Tibial nerve (tissue), 4 donors: ENCODE measurements around the gene ETS2. TPM values are rescaled to one million over a fixed set of nuclear protein-coding genes. Genes with fewer than 3 reads are reported as not detected.

Experiments used
- DNase-seq, 2 donors: peaks; one replicate each; pipeline ENCODE4 v3.0.0-alpha.2; 2019; ENCODE audit warnings: low spot score in 2 of 2
- H3K27ac ChIP-seq, 4 donors: fragments of 200-600 bp; sonication (generic) in 3 of 4; one replicate each; pipeline ENCODE4 v1.5.1; 2017 to 2019; ENCODE audit warnings: mild to moderate bottlenecking in 1 of 4
- H3K27me3 ChIP-seq, 2 donors: fragments of 200-600 bp; sonication (generic) in 1 of 2; one replicate each; pipeline versions ENCODE4 v1.5.1 to v1.6.0; 2017 to 2019
- H3K36me3 ChIP-seq, 3 donors: fragments of 200-600 bp; sonication (generic); one replicate each; pipeline ENCODE4 v1.5.1; 2018 to 2019
- H3K4me1 ChIP-seq, 4 donors: fragments of 200-600 bp; sonication (generic) in 3 of 4; one replicate each; pipeline ENCODE4 v1.5.1; 2017 to 2019
- H3K4me3 ChIP-seq, 4 donors: fragments of 200-600 bp; sonication (generic) in 3 of 4; one replicate each; pipeline ENCODE4 v1.5.1; 2017 to 2019; ENCODE audit warnings: mild to moderate bottlenecking in 1 of 4, moderate library complexity in 1 of 4
- H3K9me3 ChIP-seq, 4 donors: fragments of 200-600 bp; sonication (generic) in 3 of 4; one replicate each; pipeline ENCODE4 v1.5.1; 2017 to 2019
- CTCF ChIP-seq, 5 experiments: fragments of 200-600 bp in 3 of 5; fragments of 450-650 bp in 2 of 5; sonication (generic) in 3 of 5; IDR thresholded peaks; one replicate each; pipeline ENCODE4 v1.5.1; 2016 to 2019; ENCODE audit warnings: antibody characterized with exemption in 5 of 5, mild to moderate bottlenecking in 3 of 5, moderate library complexity in 2 of 5
- EP300 ChIP-seq, 2 donors: sonication (generic); formaldehyde crosslinking; IDR thresholded peaks; one replicate each; pipeline ENCODE4 v1.6.1; 2017; ENCODE audit warnings: antibody characterized with exemption in 2 of 2, mild to moderate bottlenecking in 1 of 2
- POLR2A ChIP-seq, 2 donors: fragments of 450-650 bp; IDR thresholded peaks; one replicate each; pipeline ENCODE4 v1.6.1; 2017; ENCODE audit warnings: antibody characterized with exemption in 2 of 2, mild to moderate bottlenecking in 2 of 2, moderate library complexity in 2 of 2
- WGBS, 2 donors: methylation state at CpG; one replicate each; pipeline ENCODE4 v1.1.5; 2018; 5-methylcytosine and 5-hydroxymethylcytosine counted together
- total RNA-seq, 4 donors: library from RNA; depleted of rRNA; stranded (reverse); fragments of >200 nt; gene quantifications; one replicate each; pipeline ENCODE4 v1.1.0, GENCODE V29; 2016

ETS2 gene
- total RNA-seq, 4 donors from 2014 or later, result 85.6 to 103 (median 98.5) TPM

- H3K4me1 ChIP-seq, result peaks cover 0 to 46% (median 9%) of the 10 kb centered on the region in 4 donors
- no peak for DNase-seq
- TF ChIP-seq EP300 (IDR thresholded peaks at IDR 0.05) (peak in 1 of 2 donors; percentile 67), POLR2A (IDR thresholded peaks at IDR 0.05) (no peak), CTCF (IDR thresholded peaks at IDR 0.05) (no peak)
Observed at GRCh38 chr21:38809198-38809878, 3.6 kb downstream of the ETS2 start.

GRCh38 chr21:38810034-38810825 lies 4.5 kb downstream of the ETS2 start:
- Histone ChIP-seq H3K36me3 (peaks cover 0 to 39% (median 11%) of the 10 kb centered on the region in 3 donors), H3K4me3 (no peak overlapping the region), H3K27me3 (no peaks in the 10 kb centered on the region), H3K9me3 (no peaks in the 10 kb centered on the region), H3K27ac (peak overlapping the region; percentile 4 to 97 (median 94)), H3K4me1 (peaks cover 0 to 38% (median 9%) of the 10 kb centered on the region in 4 donors)
- WGBS, 2 donors, result 86 to 90% methylated on average over 8 of the region's 8 CpGs
- DNase-seq, result no peak
- TF ChIP-seq CTCF (IDR thresholded peaks at IDR 0.05) (no peak), EP300 (IDR thresholded peaks at IDR 0.05) (no peak), POLR2A (IDR thresholded peaks at IDR 0.05) (no peak)

More at GRCh38 chr21:38809198-38809878, 3.6 kb downstream of the ETS2 start:
- H3K36me3 ChIP-seq, result peaks cover 0 to 30% (median 3%) of the 10 kb centered on the region in 3 donors
- H3K9me3 ChIP-seq, result no peaks in the 10 kb centered on the region
- H3K4me3 ChIP-seq, result peak overlapping the region in 2 of 4 donors; percentile 72 to 79
- no peaks in the 10 kb centered on the region for H3K27me3 ChIP-seq
- H3K27ac ChIP-seq, result peak overlapping the region in 3 of 4 donors; percentile 91 to 97 (median 96)
- WGBS, 2 donors, result 67 to 89% methylated on average over 2 of the region's 2 CpGs

GRCh38 chr21:38810826-38811164 lies 5.1 kb downstream of the ETS2 start:
- Histone ChIP-seq H3K36me3 (peaks cover 0 to 43% (median 12%) of the 10 kb centered on the region in 3 donors), H3K4me3 (no peak overlapping the region), H3K27ac (peak overlapping the region in 3 of 4 donors; percentile 91 to 97 (median 96)), H3K9me3 (no peaks in the 10 kb centered on the region), H3K27me3 (no peaks in the 10 kb centered on the region), H3K4me1 (peaks cover 0 to 37% (median 9%) of the 10 kb centered on the region in 4 donors)
- TF ChIP-seq EP300 (IDR thresholded peaks at IDR 0.05) (no peak), CTCF (IDR thresholded peaks at IDR 0.05) (no peak), POLR2A (IDR thresholded peaks at IDR 0.05) (no peak)
- 56 to 67% methylated on average over 5 of the region's 5 CpGs for WGBS, 2 donors
- no peak for DNase-seq

DNA sequence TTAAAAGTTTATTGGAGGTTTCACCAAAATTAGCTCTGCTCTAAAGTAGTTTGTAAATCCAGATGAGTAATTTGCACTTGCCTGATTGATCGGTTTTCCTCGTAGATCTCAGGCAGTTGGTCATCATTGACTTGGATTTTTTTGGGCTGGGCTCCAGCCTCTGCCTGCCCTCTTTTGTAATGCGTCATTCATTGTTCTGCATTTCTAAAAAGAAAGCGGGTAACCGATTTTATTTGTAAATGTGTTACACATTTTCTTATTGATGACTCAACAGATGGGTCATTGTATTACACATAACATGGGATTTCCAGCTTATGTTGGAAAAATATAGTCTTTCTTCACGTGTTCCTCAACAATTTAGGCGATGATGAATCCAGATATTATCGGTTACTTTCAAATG lies 5.5 kb downstream of the ETS2 start:
- peaks cover 0 to 46% (median 12%) of the 10 kb centered on the region in 3 donors for H3K36me3 ChIP-seq
- peak overlapping the region in 2 of 4 donors; percentile 5 to 97 for H3K27ac ChIP-seq

More for the DNA sequence above, 5.5 kb downstream of the ETS2 start:
- no peak for DNase-seq
- Histone ChIP-seq H3K4me3 (no peak overlapping the region), H3K9me3 (no peaks in the 10 kb centered on the region), H3K27me3 (no peaks in the 10 kb centered on the region), H3K4me1 (peaks cover 0 to 37% (median 9%) of the 10 kb centered on the region in 4 donors)
- WGBS, 2 donors, result 49 to 58% methylated on average over 8 of the region's 8 CpGs
- peak in 1 of 2 donors; percentile 18 for TF ChIP-seq EP300 (IDR thresholded peaks at IDR 0.05)
- no peak for TF ChIP-seq CTCF (IDR thresholded peaks at IDR 0.05)
